ENCODE results near the gene BACH2.

- no peak for TF ChIP-seq BHLHE40 (IDR thresholded peaks at IDR 0.05; ENCODE audit: low read depth, low read length)
- no peak for TF ChIP-seq CTCF (conservative IDR thresholded peaks at IDR 0.05; ENCODE audit: low read depth, low read length)
- TF ChIP-seq RAD21 (IDR thresholded peaks at IDR 0.05; ENCODE audit: low read length): no peak
- no peak for TF ChIP-seq POLR2A (IDR thresholded peaks at IDR 0.05; ENCODE audit: low read depth, low read length)
- TF ChIP-seq USF2 (IDR thresholded peaks at IDR 0.05; ENCODE audit: low read depth, low read length): no peak
- TF ChIP-seq NFE2L2 (IDR thresholded peaks at IDR 0.05; ENCODE audit: low read depth, low read length): no peak
- TF ChIP-seq CEBPB (IDR thresholded peaks at IDR 0.05; ENCODE audit: low read depth, low read length): no peak
- no peak for TF ChIP-seq RCOR1 (IDR thresholded peaks at IDR 0.05; ENCODE audit: insufficient replicate concordance, low read length)
- no peak for TF ChIP-seq MAFK (IDR thresholded peaks at IDR 0.05; ENCODE audit: low read depth, low read length)
Measured at GRCh38 chr6:90090866-90091265, 205.8 kb downstream of the BACH2 start.
